PC-9 (cell line): ENCODE measurements around the gene GATA2. TPM values are rescaled to one million over a fixed set of nuclear protein-coding genes. Genes with fewer than 3 reads are reported as not detected.

ENCODE experiments used
- BruUV-seq: library from RNA; stranded (reverse); fragments of 400-500 nt; replicated peaks from 2 replicates; lab custom pipeline; 2021; lab: Mats Ljungman, UMichigan
- CTCF ChIA-PET: fragments of 300-600 bp; sonication (Branson Sonifier 250); formaldehyde crosslinking; loops from one replicate; lab custom pipeline; 2022; ENCODE audit warnings: antibody characterized with exemption; lab: Charles Lee
- POLR2A ChIA-PET: fragments of 300-600 bp; sonication (Branson Sonifier 250); formaldehyde crosslinking; loops from one replicate; lab custom pipeline; 2022; ENCODE audit warnings: antibody characterized with exemption; ENCODE audit not compliant: unreplicated experiment; lab: Charles Lee
- DNase-seq, 2 experiments: peaks; one replicate each; pipeline versions ENCODE4 v3.0.0 to v3.0.0-alpha.2; 2015 to 2022; ENCODE audit warnings: mixed read lengths in 1 of 2
- H2AFZ ChIP-seq: fragments of 200-600 bp; sonication (generic); 2 replicates; pipeline ENCODE4 v1.8.1; 2017; ENCODE audit warnings: antibody characterized with exemption
- H3F3A ChIP-seq: fragments of 200-600 bp; sonication (generic); 2 replicates; pipeline ENCODE4 v1.8.1; 2017; ENCODE audit warnings: antibody characterized with exemption, mild to moderate bottlenecking, low read depth; ENCODE audit not compliant: insufficient read depth
- H3K27ac ChIP-seq: fragments of 200-600 bp; sonication (generic); 2 replicates; pipeline ENCODE4 v1.6.1; 2016; ENCODE audit warnings: mixed run types
- H3K27me3 ChIP-seq: fragments of 200-600 bp; sonication (generic); 2 replicates; pipeline ENCODE4 v1.6.1; 2016; ENCODE audit warnings: low read depth, mixed run types; ENCODE audit not compliant: insufficient read depth
- H3K36me3 ChIP-seq: fragments of 200-600 bp; sonication (generic); 2 replicates; pipeline ENCODE4 v1.6.1; 2016; ENCODE audit warnings: low read depth, mixed run types
- H3K4me1 ChIP-seq: fragments of 200-600 bp; sonication (generic); replicated peaks from 2 replicates; pipeline ENCODE4 v1.6.1; 2016; ENCODE audit warnings: mixed run types; ENCODE audit not compliant: insufficient read depth
- H3K4me2 ChIP-seq: fragments of 200-600 bp; sonication (generic); 2 replicates; pipeline ENCODE4 v1.6.1; 2017; ENCODE audit warnings: mixed run types
- H3K4me3 ChIP-seq: fragments of 200-600 bp; sonication (generic); 2 replicates; pipeline ENCODE4 v1.6.1; 2016; ENCODE audit warnings: mixed run types
- H3K79me2 ChIP-seq: fragments of 200-600 bp; sonication (generic); 2 replicates; pipeline ENCODE4 v1.6.1; 2017; ENCODE audit warnings: low read depth, mixed run types
- H3K9me2 ChIP-seq: fragments of 200-600 bp; sonication (generic); 2 replicates; pipeline ENCODE4 v1.8.1; 2017; ENCODE audit warnings: mild to moderate bottlenecking; ENCODE audit not compliant: insufficient read depth
- H3K9me3 ChIP-seq: fragments of 200-600 bp; sonication (generic); 2 replicates; pipeline ENCODE4 v1.8.1; 2016; ENCODE audit warnings: low read depth; ENCODE audit not compliant: insufficient read depth
- H4K20me1 ChIP-seq: fragments of 200-600 bp; sonication (generic); 2 replicates; pipeline ENCODE4 v1.8.1; 2017; ENCODE audit not compliant: insufficient read depth
- EZH2 ChIP-seq: fragments of 200-600 bp; sonication (generic); IDR thresholded peaks from 2 replicates; pipeline ENCODE4 v1.8.0; 2017; ENCODE audit warnings: antibody characterized with exemption, low read depth
- intact Hi-C: fragments of 100-400 bp; cut with micrococcal nuclease; formaldehyde crosslinking; loops from one replicate; pipeline ENCODE4 v1.10.0; 2022; ENCODE audit not compliant: unreplicated experiment
- total RNA-seq: library from RNA; stranded (reverse); gene quantifications from 2 replicates; pipeline ENCODE4 v1.2.3, GENCODE V29; 2021
- TF ChIP-seq, protein P1 (sequence below): fragments of 200-600 bp; sonication (generic); conservative IDR thresholded peaks from 2 replicates; pipeline ENCODE4 v1.6.1; 2017; ENCODE audit warnings: mixed run types, antibody characterized with exemption, mild to moderate bottlenecking, moderate library complexity

The GATA2 gene
- total RNA-seq, 1 experiment from 2014 or later: 29.0 TPM

DNA sequence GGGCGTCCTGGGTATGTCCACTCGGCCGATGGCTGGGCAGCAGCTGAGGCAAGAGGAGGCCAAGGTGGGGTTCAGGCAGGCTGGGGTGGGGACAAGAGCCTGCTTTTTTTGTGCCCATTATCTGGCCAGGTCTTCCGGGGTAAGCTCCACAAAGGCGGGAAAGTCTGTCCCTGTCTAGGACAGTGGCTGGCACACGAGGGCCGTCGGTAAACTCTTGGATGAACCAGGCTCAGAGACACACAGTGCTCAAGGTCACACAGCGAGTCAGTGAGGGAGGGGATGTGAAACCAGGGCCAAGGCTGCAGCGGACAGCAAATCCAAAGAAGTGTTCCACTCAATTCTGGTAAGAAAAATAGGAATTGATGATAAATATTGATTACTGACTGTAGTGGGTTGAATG, 29.2 kb downstream of the GATA2 start:
- no peaks in the 10 kb centered on the region for H3K4me1 ChIP-seq
- H4K20me1 ChIP-seq: no peaks in the 10 kb centered on the region
- no peak for DNase-seq
- POLR2A ChIA-PET: interaction anchor here (0.6 kb wide), 1 partner anchor 214 kb away, joined by 3 read pairs; no protein-coding TSS in a partner anchor
- H3K27ac ChIP-seq: no peak overlapping the region
- CTCF ChIA-PET: no interaction called here
- BruUV-seq: no TSS peak
- H3K36me3 ChIP-seq: no peaks in the 10 kb centered on the region
- TF ChIP-seq, protein P1, sequence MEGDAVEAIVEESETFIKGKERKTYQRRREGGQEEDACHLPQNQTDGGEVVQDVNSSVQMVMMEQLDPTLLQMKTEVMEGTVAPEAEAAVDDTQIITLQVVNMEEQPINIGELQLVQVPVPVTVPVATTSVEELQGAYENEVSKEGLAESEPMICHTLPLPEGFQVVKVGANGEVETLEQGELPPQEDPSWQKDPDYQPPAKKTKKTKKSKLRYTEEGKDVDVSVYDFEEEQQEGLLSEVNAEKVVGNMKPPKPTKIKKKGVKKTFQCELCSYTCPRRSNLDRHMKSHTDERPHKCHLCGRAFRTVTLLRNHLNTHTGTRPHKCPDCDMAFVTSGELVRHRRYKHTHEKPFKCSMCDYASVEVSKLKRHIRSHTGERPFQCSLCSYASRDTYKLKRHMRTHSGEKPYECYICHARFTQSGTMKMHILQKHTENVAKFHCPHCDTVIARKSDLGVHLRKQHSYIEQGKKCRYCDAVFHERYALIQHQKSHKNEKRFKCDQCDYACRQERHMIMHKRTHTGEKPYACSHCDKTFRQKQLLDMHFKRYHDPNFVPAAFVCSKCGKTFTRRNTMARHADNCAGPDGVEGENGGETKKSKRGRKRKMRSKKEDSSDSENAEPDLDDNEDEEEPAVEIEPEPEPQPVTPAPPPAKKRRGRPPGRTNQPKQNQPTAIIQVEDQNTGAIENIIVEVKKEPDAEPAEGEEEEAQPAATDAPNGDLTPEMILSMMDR: no peak
- TF ChIP-seq EZH2: no peak
- no peaks in the 10 kb centered on the region for H3K9me2 ChIP-seq
- no peaks in the 10 kb centered on the region for H3F3A ChIP-seq
- no peak overlapping the region for H3K4me2 ChIP-seq
- H3K79me2 ChIP-seq: no peaks in the 10 kb centered on the region
- no peaks in the 10 kb centered on the region for H3K9me3 ChIP-seq
- H3K27me3 ChIP-seq: peaks cover 26% of the 10 kb centered on the region
- no peak overlapping the region for H3K4me3 ChIP-seq
- intact Hi-C loops: no loop called here
- no peak overlapping the region for H2AFZ ChIP-seq

DNA sequence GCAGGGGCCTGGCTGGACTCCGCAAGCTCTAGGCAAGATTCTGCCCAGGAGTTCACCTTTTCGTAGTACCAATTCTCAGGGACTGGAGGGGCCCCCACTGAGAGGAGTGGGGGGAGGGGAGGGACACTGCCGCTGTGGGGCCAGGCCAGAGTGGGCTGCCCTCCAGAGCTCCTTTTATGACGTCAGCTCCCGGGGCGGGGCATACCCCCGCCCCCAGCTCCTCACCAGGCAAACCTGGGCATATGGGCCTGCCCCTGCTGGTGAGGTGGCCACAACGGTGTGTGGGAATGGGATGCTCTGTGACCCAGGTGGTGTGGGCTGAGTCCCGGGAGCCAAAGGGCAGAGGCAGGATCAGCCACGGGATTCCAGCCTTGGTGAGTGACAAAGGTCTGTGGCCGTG, 29.6 kb downstream of the GATA2 start:
- no peak for DNase-seq
- Histone ChIP-seq H3K4me1 (no peaks in the 10 kb centered on the region), H3K27ac (no peak overlapping the region), H3K9me3 (no peaks in the 10 kb centered on the region), H3K4me2 (no peak overlapping the region), H3K9me2 (no peaks in the 10 kb centered on the region), H3F3A (no peaks in the 10 kb centered on the region), H2AFZ (no peak overlapping the region), H3K27me3 (peaks cover 26% of the 10 kb centered on the region), H4K20me1 (no peaks in the 10 kb centered on the region), H3K4me3 (no peak overlapping the region), H3K79me2 (no peaks in the 10 kb centered on the region), H3K36me3 (no peaks in the 10 kb centered on the region)
- ChIA-PET CTCF (no interaction called here), POLR2A (interaction anchor here (0.6 kb wide), 1 partner anchor 19 kb away, joined by 3 read pairs; no protein-coding TSS in a partner anchor)
- TF ChIP-seq EZH2: no peak
- TF ChIP-seq, protein P1: no peak
- intact Hi-C loops: no loop called here
- no TSS peak for BruUV-seq

- no TSS peak for BruUV-seq
- TF ChIP-seq EZH2: no peak
- TF ChIP-seq, protein P1: no peak
Observed at GRCh38 chr3:128462931-128463330, 30.1 kb downstream of the GATA2 start.

More at GRCh38 chr3:128462931-128463330, 30.1 kb downstream of the GATA2 start:
- Histone ChIP-seq H2AFZ (no peak overlapping the region), H3K4me2 (no peak overlapping the region), H3K36me3 (no peaks in the 10 kb centered on the region), H3K27me3 (peaks cover 24% of the 10 kb centered on the region), H4K20me1 (no peaks in the 10 kb centered on the region), H3K79me2 (no peaks in the 10 kb centered on the region), H3K9me2 (no peaks in the 10 kb centered on the region), H3F3A (no peaks in the 10 kb centered on the region), H3K4me1 (no peaks in the 10 kb centered on the region), H3K27ac (no peak overlapping the region), H3K4me3 (no peak overlapping the region), H3K9me3 (no peaks in the 10 kb centered on the region)
- ChIA-PET POLR2A (interaction anchor here (0.6 kb wide), 1 partner anchor 19 kb away, joined by 3 read pairs; no protein-coding TSS in a partner anchor), CTCF (no interaction called here)
- intact Hi-C loops: no loop called here
- DNase-seq: no peak
